SK-N-SH (cell line): ENCODE measurements around the gene ZCRB1. TPM values are rescaled to one million over a fixed set of nuclear protein-coding genes. Genes with fewer than 3 reads are reported as not detected.

ENCODE experiments used
- CTCF ChIA-PET: fragments of 300-600, 350-600 bp; formaldehyde crosslinking; extraction: SDS; loops from one replicate; lab custom pipeline; 2021; lab: Yijun Ruan, JAX
- POLR2A ChIA-PET: fragments of 350-600 bp; sonication (Branson Sonifier 250); formaldehyde crosslinking; extraction: SDS; loops from one replicate; lab custom pipeline; 2020; ENCODE audit warnings: antibody characterized with exemption, inconsistent platforms; lab: Yijun Ruan, JAX
- DNase-seq: peaks from one replicate; pipeline ENCODE4 v3.0.0; 2012
- H2AFZ ChIP-seq: fragments of 200-600 bp; sonication (generic); 2 replicates; pipeline ENCODE4 v1.8.1; 2016; ENCODE audit warnings: antibody characterized with exemption, mild to moderate bottlenecking, low read depth
- H3F3A ChIP-seq: fragments of 200-600 bp; sonication (generic); replicated peaks from 2 replicates; pipeline ENCODE3; 2016; ENCODE audit warnings: antibody characterized with exemption, mild to moderate bottlenecking; ENCODE audit not compliant: insufficient read depth
- H3K27ac ChIP-seq, 2 experiments: fragments of 200-500 bp in 1 of 2; fragments of 200-600 bp in 1 of 2; sonication (Bioruptor generic) in 1 of 2; sonication (generic), shearing (Covaris generic) in 1 of 2; 2 replicates each; pipeline versions ENCODE4 v1.5.1 to v1.6.1; 2014 to 2016; ENCODE audit warnings: low read depth in 2 of 2, inconsistent platforms in 1 of 2, low read length in 1 of 2, mild to moderate bottlenecking in 1 of 2, mixed read lengths in 1 of 2
- H3K27me3 ChIP-seq: fragments of 200-600 bp; sonication (generic), shearing (Covaris generic); 2 replicates; pipeline ENCODE4 v1.6.1; 2016; ENCODE audit warnings: mixed run types; ENCODE audit not compliant: insufficient read depth
- H3K36me3 ChIP-seq, 2 experiments: fragments of 200-500 bp in 1 of 2; fragments of 200-600 bp in 1 of 2; sonication (Bioruptor generic) in 1 of 2; sonication (generic) in 1 of 2; replicated peaks in 1 of 2; 2 replicates each; pipeline versions ENCODE3 to v1.5.1; 2014 to 2016; ENCODE audit warnings: low read length in 1 of 2, mild to moderate bottlenecking in 1 of 2; ENCODE audit not compliant: insufficient read depth in 2 of 2, control insufficient read depth in 1 of 2
- H3K4me1 ChIP-seq, 2 experiments: fragments of 200-500 bp in 1 of 2; fragments of 200-600 bp in 1 of 2; sonication (Bioruptor generic) in 1 of 2; sonication (generic), shearing (Covaris generic) in 1 of 2; 2 replicates each; pipeline versions ENCODE4 v1.5.1 to v1.6.1; 2014 to 2016; ENCODE audit warnings: low read depth in 1 of 2, low read length in 1 of 2, mixed run types in 1 of 2; ENCODE audit not compliant: insufficient read depth in 2 of 2, control insufficient read depth in 1 of 2
- H3K4me2 ChIP-seq: fragments of 200-600 bp; sonication (generic), shearing (Covaris generic); 2 replicates; pipeline ENCODE4 v1.6.1; 2017; ENCODE audit warnings: mixed run types
- H3K4me3 ChIP-seq, 2 experiments: fragments of 200-500 bp in 1 of 2; fragments of 200-600 bp in 1 of 2; sonication (Bioruptor generic) in 1 of 2; sonication (generic), shearing (Covaris generic) in 1 of 2; 2 replicates each; pipeline versions ENCODE4 v1.5.1 to v1.8.1; 2014 to 2016; ENCODE audit warnings: low read depth in 2 of 2, inconsistent platforms in 1 of 2, low read length in 1 of 2, mild to moderate bottlenecking in 1 of 2, mixed read lengths in 1 of 2, moderate library complexity in 1 of 2
- H3K79me2 ChIP-seq: fragments of 200-600 bp; sonication (generic); 2 replicates; pipeline ENCODE4 v1.8.1; 2017; ENCODE audit warnings: mild to moderate bottlenecking; ENCODE audit not compliant: insufficient read depth
- H3K9ac ChIP-seq: fragments of 200-600 bp; sonication (generic); 2 replicates; pipeline ENCODE4 v1.6.1; 2017; ENCODE audit warnings: mixed run types
- H3K9me2 ChIP-seq: fragments of 200-600 bp; sonication (generic); 2 replicates; pipeline ENCODE4 v1.6.1; 2017; ENCODE audit warnings: mixed run types
- H3K9me3 ChIP-seq: fragments of 200-600 bp; sonication (generic); 2 replicates; pipeline ENCODE4 v1.6.1; 2017; ENCODE audit warnings: mixed run types, mild to moderate bottlenecking, moderate library complexity
- H4K20me1 ChIP-seq: fragments of 200-600 bp; sonication (generic); 2 replicates; pipeline ENCODE4 v1.6.1; 2017; ENCODE audit warnings: mild to moderate bottlenecking, mixed run types; ENCODE audit not compliant: insufficient read depth
- ELF1 ChIP-seq: IDR thresholded peaks from 2 replicates; pipeline ENCODE4 v1.4.0; 2012
- EZH2phosphoT487 ChIP-seq: fragments of 200-600 bp; sonication (generic); IDR thresholded peaks from 2 replicates; pipeline ENCODE4 v1.6.1; 2017; ENCODE audit warnings: low read depth, mixed run types, mild to moderate bottlenecking, antibody characterized with exemption, moderate library complexity, borderline replicate concordance
- FOSL2 ChIP-seq: IDR thresholded peaks from 2 replicates; pipeline ENCODE4 v1.4.0; 2012; ENCODE audit warnings: low read depth, mild to moderate bottlenecking, moderate library complexity, borderline replicate concordance
- GABPA ChIP-seq: IDR thresholded peaks from 2 replicates; pipeline ENCODE4 v1.4.0; 2012; ENCODE audit warnings: low read depth, mild to moderate bottlenecking
- GATA2 ChIP-seq: sonication (generic); formaldehyde crosslinking; IDR thresholded peaks from 2 replicates; pipeline ENCODE4 v1.5.0; 2020; ENCODE audit warnings: mild to moderate bottlenecking, missing genetic modification reagents
- JUND ChIP-seq: IDR thresholded peaks from 2 replicates; pipeline ENCODE4 v1.4.0; 2012
- MEF2A ChIP-seq: IDR thresholded peaks from 2 replicates; pipeline ENCODE4 v1.4.0; 2012; ENCODE audit warnings: low read depth, borderline replicate concordance
- MXI1 ChIP-seq: IDR thresholded peaks from 2 replicates; pipeline ENCODE4 v1.6.1; 2012; ENCODE audit warnings: mild to moderate bottlenecking, low read depth, low read length, improper control_type of control experiment
- NFIC ChIP-seq: IDR thresholded peaks from 2 replicates; pipeline ENCODE4 v1.4.0; 2012; ENCODE audit warnings: borderline replicate concordance
- NRF1 ChIP-seq: IDR thresholded peaks from 2 replicates; pipeline ENCODE4 v1.6.1; 2012; ENCODE audit warnings: low read depth, mild to moderate bottlenecking, low read length
- POLR2AphosphoS5 ChIP-seq: IDR thresholded peaks from 2 replicates; pipeline ENCODE4 v1.6.1; 2012; ENCODE audit warnings: low read depth, low read length
- RAD21 ChIP-seq: IDR thresholded peaks from 2 replicates; pipeline ENCODE4 v1.6.1; 2012; ENCODE audit warnings: mild to moderate bottlenecking, low read length
- RFX5 ChIP-seq: IDR thresholded peaks from 2 replicates; pipeline ENCODE4 v1.6.1; 2012; ENCODE audit warnings: mild to moderate bottlenecking, improper control_type of control experiment, low read length
- SMC3 ChIP-seq: IDR thresholded peaks from 2 replicates; pipeline ENCODE4 v1.6.1; 2012; ENCODE audit warnings: low read depth, low read length, improper control_type of control experiment
- USF1 ChIP-seq: IDR thresholded peaks from 2 replicates; pipeline ENCODE4 v1.4.0; 2012; ENCODE audit warnings: low read depth, borderline replicate concordance
- USF2 ChIP-seq: fragments of 150-350 bp; IDR thresholded peaks from 2 replicates; pipeline ENCODE4 v1.6.1; 2017; ENCODE audit warnings: antibody characterized with exemption, low read length, low read depth, borderline replicate concordance
- ZBTB33 ChIP-seq: IDR thresholded peaks from 2 replicates; pipeline ENCODE4 v1.4.0; 2012; ENCODE audit warnings: low read depth, borderline replicate concordance
- polyA plus RNA-seq, 3 experiments: library from polyadenylated mRNA; depleted of rRNA; stranded (reverse); fragments of >200 nt; gene quantifications; 2 replicates each; pipeline ENCODE4 v1.2.3, GENCODE V29; 2012

The ZCRB1 gene
- polyA plus RNA-seq, 1 of the 3 experiments (the other 2 are of a cell fraction) = 18.7 TPM

- Histone ChIP-seq H3K4me2 (no peak overlapping the region), H3K9me3 (no peaks in the 10 kb centered on the region), H2AFZ (no peak overlapping the region), H3K27me3 (no peaks in the 10 kb centered on the region), H3F3A (no peaks in the 10 kb centered on the region), H3K4me3 (no peak overlapping the region), H3K9ac (no peak overlapping the region), H3K9me2 (no peaks in the 10 kb centered on the region), H3K27ac (no peak overlapping the region), H3K4me1 (no peaks in the 10 kb centered on the region), H3K79me2 (no peaks in the 10 kb centered on the region), H3K36me3 (no peaks in the 10 kb centered on the region), H4K20me1 (no peaks in the 10 kb centered on the region)
- ChIA-PET POLR2A (no interaction called here), CTCF (no interaction called here)
- TF ChIP-seq POLR2AphosphoS5 (no peak), MEF2A (no peak), ELF1 (no peak), MXI1 (no peak), NFIC (no peak), ZBTB33 (no peak), USF1 (no peak), RAD21 (no peak), GABPA (no peak), FOSL2 (no peak), USF2 (no peak), NRF1 (no peak), JUND (no peak), SMC3 (no peak), RFX5 (no peak), GATA2 (CRISPR knock-in tag) (no peak), EZH2phosphoT487 (no peak)
- no peak for DNase-seq
These were observed 47.8 kb downstream of the ZCRB1 start for GRCh38 chr12:42278128-42278510.
